SK-N-DZ (cell line): ENCODE data around the gene SMPD2.

Source experiments
- DNase-seq: peaks from one replicate; pipeline ENCODE4 v3.0.0-alpha.2; 2015; ENCODE audit warnings: low spot score

Gene SMPD2

DNA sequence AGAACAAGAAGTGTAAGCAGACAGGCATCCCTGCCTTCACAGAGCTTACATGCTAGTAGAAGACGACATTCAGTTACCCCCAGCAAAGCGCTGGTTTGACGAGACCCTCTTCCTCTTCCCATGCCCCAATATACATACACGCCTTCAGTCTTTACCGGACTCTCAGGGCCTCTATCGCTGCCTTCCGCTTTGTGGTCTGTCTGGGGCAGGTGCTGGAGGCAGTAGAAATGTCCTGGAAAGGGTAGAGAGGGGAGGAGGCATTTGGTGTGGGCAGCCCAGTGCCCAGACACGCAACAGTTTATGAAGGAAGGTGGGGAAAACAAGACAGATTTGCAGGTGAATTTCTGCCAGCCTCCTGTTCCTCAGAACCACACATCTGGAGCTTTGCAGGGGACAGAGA lies 6.0 kb downstream of the SMPD2 start:
- no peak for DNase-seq

GRCh38 chr6:109447087-109447486 lies 6.6 kb downstream of the SMPD2 start:
- no peak for DNase-seq

DNA sequence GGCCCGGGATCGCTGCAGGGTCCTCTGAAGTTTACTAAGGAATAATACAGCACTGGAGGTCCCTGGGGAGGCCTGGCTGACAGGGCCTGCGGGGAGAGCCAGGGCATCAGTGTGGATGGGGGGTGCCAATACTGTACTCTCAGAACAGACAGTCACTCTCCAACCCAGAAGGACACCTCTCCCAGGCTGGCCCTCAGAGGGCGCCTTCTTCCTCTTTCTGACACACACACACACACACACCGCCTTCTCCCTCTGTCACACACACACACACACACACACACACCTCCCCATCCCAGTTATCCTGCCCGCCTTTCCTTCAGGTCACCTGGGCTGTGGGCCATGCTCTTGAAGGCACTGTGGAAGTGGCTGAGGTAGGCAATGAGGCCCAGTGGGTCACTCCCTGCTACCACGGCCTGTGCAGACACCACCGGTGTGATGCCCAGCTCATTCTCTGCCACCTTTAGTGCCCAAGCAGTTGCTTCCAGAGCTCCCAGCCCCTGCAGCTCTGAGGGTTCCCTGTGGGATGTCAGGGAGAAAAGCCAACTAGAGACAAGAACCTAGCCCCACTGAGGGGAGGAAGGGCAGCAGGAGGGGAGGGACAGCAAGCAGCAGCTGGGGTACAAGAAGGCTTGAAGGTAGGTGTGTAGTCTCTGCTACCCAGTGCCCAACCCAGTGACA lies 7.5 kb downstream of the SMPD2 start:
- no peak for DNase-seq

GRCh38 chr6:109448615-109449014 lies 8.1 kb downstream of the SMPD2 start:
- DNase-seq = no peak

DNA sequence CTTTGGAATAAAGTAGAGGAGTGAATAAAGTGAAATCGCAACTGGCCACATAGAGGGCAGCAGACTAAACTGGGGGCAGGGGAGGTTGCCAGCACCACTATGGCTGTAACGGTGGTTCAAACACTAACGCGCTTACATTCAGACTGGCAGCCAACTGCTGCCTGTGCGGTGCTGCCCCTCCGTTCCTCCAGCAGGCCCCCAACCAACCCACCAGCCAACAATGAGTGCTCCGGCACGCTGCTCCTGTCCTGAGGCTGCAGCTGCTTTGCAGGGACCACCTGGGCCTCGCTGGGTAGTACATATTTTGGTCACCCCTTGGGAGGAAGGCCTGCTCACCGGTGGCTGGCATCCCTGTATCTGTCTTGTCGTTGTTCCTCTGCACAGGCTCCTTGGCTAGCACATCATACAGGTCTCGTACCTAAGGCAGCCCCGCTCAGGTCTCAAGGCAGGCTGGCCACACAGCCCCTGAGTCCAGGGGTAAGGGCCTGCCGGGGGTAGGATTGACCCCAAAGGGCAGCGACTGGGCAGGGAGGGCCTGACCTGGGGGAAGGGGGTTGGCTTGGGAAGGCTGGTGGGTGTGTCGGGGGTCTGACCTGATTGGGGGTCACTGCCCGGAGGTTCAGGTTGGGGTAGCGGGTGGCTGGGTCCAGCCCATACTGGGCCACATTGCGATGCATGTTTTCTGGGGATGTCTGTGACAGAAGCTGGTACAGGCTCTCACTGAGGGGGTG lies 8.7 kb downstream of the SMPD2 start:
- no peak for DNase-seq

DNA sequence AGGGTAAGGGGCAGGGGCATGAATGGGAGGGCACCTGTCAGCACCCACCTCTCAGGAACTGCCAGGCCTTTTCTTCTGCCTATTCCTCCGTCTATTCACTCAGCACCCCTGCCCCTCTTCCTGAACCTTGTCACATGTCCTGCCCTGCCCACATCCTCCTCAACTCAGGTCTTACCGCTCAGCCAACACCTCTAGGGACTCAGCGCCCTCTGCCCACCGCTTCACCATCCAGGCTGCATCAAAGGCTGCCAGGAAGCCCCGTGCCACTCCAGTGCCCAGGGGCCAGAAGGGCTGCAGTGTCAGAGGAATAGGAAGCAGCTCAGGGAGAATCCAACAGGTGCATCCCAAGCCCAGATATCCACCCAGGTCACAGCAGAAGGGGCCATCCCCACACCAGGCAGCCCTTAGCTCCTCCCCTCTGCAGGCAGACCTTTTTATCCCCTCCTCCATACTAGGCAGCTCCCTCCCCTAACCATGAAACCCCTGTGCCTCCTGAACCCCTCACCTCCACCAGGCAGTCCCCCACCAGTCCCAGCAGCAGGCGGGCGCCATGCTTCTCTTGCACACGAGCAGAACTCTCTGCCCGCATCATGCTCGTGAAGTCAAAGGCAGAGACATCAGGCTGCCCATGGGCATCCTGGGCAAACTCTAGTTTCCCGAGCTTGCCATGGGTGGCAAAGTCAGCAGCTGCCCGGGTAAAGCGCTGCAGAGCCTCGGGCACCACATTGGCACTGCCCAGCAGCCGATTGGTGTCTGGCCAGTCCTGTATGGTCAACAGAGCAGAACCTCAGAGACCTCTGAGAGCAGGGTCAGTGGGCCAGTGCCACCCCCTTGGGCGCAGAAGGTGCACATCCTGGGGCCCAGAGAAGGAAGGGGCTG lies 9.5 kb downstream of the SMPD2 start:
- no peak for DNase-seq

GRCh38 chr6:109450801-109451200 lies 10.3 kb downstream of the SMPD2 start:
- DNase-seq = no peak

- no peak for DNase-seq
Measured at GRCh38 chr6:109451376-109451775, 10.9 kb downstream of the SMPD2 start.

GRCh38 chr6:109452181-109452580 lies 11.7 kb downstream of the SMPD2 start:
- DNase-seq = no peak

DNA sequence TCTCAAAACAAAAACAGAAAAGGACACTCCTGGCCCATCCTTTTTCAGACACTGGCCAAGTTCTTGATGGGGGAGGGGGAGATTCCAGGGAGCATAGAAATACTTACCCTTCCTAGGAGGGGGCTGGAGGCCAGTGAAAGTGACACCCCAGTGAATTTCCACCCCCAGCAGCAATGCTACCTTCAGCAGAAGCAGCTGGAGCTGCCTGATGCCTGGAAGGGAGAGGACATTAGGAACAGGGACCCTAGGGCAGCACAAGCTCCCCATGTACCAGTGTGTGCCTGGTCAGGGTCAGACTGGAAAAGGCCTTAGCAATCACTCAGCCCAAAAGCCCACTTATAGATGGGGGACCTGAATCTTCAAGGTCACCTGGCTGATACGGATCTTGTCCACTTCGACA lies 12.6 kb downstream of the SMPD2 start:
- DNase-seq = no peak

GRCh38 chr6:109453594-109454495 lies 13.3 kb downstream of the SMPD2 start:
- peak; percentile 79 for DNase-seq

GRCh38 chr6:109454496-109455436 lies 14.2 kb downstream of the SMPD2 start:
- DNase-seq = peak; percentile 33

GRCh38 chr6:109455437-109456110 lies 15.1 kb downstream of the SMPD2 start, which contains the start of gene MICAL1:
MICAL1 (minus strand) TSS chr6:109455772; CDS start chr6:109454196, 1,576 bp downstream.
- DNase-seq = peak; percentile 83

- no peak for DNase-seq
Measured at GRCh38 chr6:109456111-109456583, 15.6 kb downstream of the SMPD2 start.

GRCh38 chr6:109456710-109457561 lies 16.4 kb downstream of the SMPD2 start:
- no peak for DNase-seq

- no peak for DNase-seq
Measured at GRCh38 chr6:109457562-109457996, 17.1 kb downstream of the SMPD2 start.

- no peak for DNase-seq
Measured at GRCh38 chr6:109458774-109459531, 18.4 kb downstream of the SMPD2 start.
